BLaER1 (cell line): ENCODE results near the gene C15orf39.

Experiments
- H3K27ac ChIP-seq: shearing (Covaris generic); formaldehyde crosslinking; 2 replicates; pipeline ENCODE4 v1.8.1; 2022
- H3K27me3 ChIP-seq: shearing (Covaris generic); formaldehyde crosslinking; 2 replicates; pipeline ENCODE4 v1.8.1; 2022
- H3K36me3 ChIP-seq: shearing (Covaris generic); formaldehyde crosslinking; 2 replicates; pipeline ENCODE4 v1.8.1; 2022
- H3K4me1 ChIP-seq: shearing (Covaris generic); formaldehyde crosslinking; 2 replicates; pipeline ENCODE4 v1.8.1; 2022
- H3K4me2 ChIP-seq: shearing (Covaris generic); formaldehyde crosslinking; 2 replicates; pipeline ENCODE4 v1.8.1; 2022
- H3K4me3 ChIP-seq: shearing (Covaris generic); formaldehyde crosslinking; 2 replicates; pipeline ENCODE4 v1.8.1; 2022
- H3K9ac ChIP-seq: shearing (Covaris generic); formaldehyde crosslinking; 2 replicates; pipeline ENCODE4 v1.8.1; 2022
- H3K9me3 ChIP-seq: shearing (Covaris generic); formaldehyde crosslinking; 2 replicates; pipeline ENCODE4 v1.8.1; 2022
- H4K20me1 ChIP-seq: shearing (Covaris generic); formaldehyde crosslinking; 2 replicates; pipeline ENCODE4 v1.8.1; 2022
- Cebpa-rat ChIP-seq: shearing (Covaris generic); IDR thresholded peaks from 2 replicates; pipeline ENCODE4 v1.8.1; 2022

The C15orf39 gene

DNA sequence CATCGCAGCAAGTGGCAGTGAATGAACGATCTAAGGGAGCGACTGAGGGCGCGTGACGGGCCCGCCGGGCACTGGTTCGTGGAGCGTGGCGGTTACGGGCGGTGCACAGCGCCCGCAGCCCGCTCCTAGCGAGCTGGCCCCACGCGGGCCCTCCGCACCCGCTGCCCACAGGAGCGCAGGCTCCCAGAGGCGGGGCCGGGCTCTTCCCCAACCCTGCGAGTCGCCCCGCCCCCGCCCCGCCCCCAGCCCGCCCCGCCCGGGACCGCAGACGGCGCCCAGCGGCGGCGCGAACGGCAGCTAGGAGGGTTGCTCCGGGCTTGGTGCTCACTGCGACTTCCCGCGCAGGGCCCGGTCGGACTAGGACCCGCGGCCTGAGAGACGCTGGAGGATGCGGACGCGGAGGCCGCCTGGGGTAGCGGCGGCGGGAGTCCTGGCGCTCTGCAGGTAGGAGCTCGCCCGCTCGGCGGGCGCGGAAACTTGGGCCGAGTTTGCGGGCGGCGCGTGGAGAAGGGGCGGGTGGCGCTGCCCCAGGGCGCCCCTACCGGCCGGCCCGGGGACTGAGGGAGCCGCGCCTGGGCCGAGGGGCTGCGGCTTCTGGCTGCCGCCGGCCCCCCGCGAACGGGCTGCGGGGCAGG is at the start of gene C15orf39:
C15orf39 (plus strand) TSS at position 267 of the 635 bp plus-strand sequence. CDS start 4,167 bp downstream, outside the sequence.
- Histone ChIP-seq H3K4me3 (peak within 1 kb of the TSS; percentile 81), H3K9me3 (no peaks in the 10 kb centered on the region), H3K27ac (peak within 1 kb of the TSS; percentile 92), H4K20me1 (peaks cover 48% of the 10 kb centered on the region), H3K4me1 (peaks cover 58% of the 10 kb centered on the region), H3K27me3 (no peaks in the 10 kb centered on the region; the same call in 1 of the 2 replicates), H3K4me2 (peak within 1 kb of the TSS; percentile 98), H3K36me3 (peaks cover 13% of the 10 kb centered on the region), H3K9ac (peak within 1 kb of the TSS; percentile 94)
- no peak for TF ChIP-seq Cebpa-rat

DNA sequence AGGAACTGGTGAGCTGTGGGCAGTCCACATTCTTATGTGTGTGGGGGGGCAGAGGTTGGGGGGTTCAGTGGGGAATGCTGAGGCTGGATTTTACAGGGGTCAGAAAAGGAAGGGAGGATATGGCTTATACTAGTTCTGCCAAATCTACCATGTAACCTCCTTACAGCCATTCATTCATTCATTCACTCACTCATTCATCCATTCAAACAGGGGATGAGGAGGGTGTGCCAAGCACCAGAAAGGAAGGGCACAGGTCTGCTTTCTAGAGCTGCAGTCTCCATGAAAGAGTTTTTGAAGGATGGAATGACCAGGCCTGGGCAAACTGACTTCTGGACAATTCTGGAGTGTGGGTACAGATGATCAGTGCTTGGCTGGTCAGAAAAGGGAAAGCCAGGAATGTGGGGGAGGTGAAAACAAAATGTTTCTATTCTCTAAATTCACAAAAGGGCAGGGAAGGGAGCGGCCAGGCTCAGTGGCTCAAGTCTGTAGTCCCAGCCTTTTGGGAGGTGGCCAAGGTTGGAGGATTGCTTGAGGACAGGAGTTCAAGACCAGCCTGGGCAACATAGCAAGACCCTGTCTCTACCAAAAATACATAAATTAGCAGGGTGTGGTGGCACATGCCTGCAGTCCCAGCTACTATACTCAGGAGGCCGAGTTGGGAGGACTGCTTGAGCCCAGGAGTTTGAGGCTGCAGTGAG is 49.2 kb upstream of the C15orf39 start:
- H3K4me2 ChIP-seq: peak overlapping the region; percentile 63
- no peaks in the 10 kb centered on the region for H3K36me3 ChIP-seq
- TF ChIP-seq Cebpa-rat: no peak
- no peak overlapping the region for H3K27ac ChIP-seq
- H3K9me3 ChIP-seq: peaks cover 22% of the 10 kb centered on the region
- peaks cover 47% of the 10 kb centered on the region for H3K4me1 ChIP-seq
- 0 out of 2 replicates have a peak, but pooled peaks cover 7% of the 10 kb centered on the region for H4K20me1 ChIP-seq
- H3K4me3 ChIP-seq: no peak overlapping the region
- no peaks in the 10 kb centered on the region for H3K27me3 ChIP-seq
- no peak overlapping the region for H3K9ac ChIP-seq

DNA sequence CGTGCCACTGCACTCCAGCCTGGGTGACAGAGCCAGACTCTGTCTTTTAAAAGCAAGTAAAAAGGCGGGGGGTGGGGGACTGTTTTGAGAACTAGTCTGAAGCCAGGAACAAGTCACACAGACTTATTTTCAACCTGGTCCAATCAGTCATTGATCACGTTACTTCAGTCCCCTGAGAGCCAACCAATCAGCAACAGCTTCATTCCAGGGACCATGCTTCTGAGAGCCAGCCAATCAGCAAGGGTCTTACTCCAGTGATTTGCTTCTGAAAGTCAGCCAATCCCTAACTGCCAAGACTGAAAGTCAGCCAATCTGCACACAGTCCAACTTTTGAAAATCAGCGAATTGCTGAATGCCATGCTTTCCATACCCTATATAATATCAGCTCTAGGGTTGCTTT is 48.6 kb upstream of the C15orf39 start:
- no peaks in the 10 kb centered on the region for H3K27me3 ChIP-seq
- H3K4me2 ChIP-seq: peak overlapping the region; percentile 63
- H4K20me1 ChIP-seq: 0 out of 2 replicates have a peak, but pooled peaks cover 7% of the 10 kb centered on the region
- H3K36me3 ChIP-seq: no peaks in the 10 kb centered on the region
- H3K9me3 ChIP-seq: peaks cover 17% of the 10 kb centered on the region
- no peak overlapping the region for H3K4me3 ChIP-seq
- H3K9ac ChIP-seq: no peak overlapping the region
- peaks cover 47% of the 10 kb centered on the region for H3K4me1 ChIP-seq
- peak overlapping the region; percentile 2; the same call in 1 of the 2 replicates for H3K27ac ChIP-seq
- TF ChIP-seq Cebpa-rat: no peak

DNA sequence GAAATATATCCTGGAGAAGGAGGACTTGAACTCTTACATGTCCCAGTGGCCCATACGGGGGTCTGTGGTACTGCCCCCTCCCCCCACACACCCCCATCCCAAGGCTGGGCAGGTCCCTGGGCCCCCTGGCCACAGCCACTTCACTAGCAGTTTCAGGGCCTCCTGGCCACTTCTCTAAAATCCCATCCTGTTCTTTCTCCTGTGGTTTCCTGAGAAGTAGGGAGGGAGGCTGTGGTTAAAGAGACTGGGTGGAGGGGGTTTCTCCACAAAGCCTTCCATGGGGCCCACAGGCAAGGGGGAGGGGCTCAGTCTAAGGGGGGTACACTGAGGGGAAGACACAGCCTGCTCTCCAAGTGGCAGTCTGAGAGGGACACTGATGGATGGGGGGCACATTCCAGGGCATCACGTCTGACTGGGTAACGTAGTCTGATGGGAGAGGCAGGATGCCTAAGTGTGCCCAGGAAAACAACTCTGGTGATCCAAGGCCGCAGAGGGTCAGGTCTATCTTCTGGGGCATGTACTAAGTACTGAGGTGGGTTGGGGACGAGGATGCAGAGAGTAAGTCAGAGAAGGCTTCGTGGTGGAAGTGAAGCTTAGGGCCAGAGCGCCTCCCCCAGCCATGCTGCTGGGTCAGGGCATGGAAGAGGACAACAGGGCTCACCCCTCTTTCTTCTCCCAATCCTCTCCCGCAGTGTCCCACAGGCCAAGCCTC is 48.0 kb upstream of the C15orf39 start:
- Histone ChIP-seq H3K9me3 (peaks cover 10% of the 10 kb centered on the region), H3K4me3 (no peak overlapping the region), H3K27me3 (no peaks in the 10 kb centered on the region), H3K4me1 (peaks cover 47% of the 10 kb centered on the region), H4K20me1 (0 out of 2 replicates have a peak, but pooled peaks cover 7% of the 10 kb centered on the region), H3K4me2 (peak overlapping the region; percentile 63), H3K9ac (no peak overlapping the region), H3K36me3 (no peaks in the 10 kb centered on the region), H3K27ac (peak overlapping the region; percentile 2; the same call in 1 of the 2 replicates)
- no peak for TF ChIP-seq Cebpa-rat

DNA sequence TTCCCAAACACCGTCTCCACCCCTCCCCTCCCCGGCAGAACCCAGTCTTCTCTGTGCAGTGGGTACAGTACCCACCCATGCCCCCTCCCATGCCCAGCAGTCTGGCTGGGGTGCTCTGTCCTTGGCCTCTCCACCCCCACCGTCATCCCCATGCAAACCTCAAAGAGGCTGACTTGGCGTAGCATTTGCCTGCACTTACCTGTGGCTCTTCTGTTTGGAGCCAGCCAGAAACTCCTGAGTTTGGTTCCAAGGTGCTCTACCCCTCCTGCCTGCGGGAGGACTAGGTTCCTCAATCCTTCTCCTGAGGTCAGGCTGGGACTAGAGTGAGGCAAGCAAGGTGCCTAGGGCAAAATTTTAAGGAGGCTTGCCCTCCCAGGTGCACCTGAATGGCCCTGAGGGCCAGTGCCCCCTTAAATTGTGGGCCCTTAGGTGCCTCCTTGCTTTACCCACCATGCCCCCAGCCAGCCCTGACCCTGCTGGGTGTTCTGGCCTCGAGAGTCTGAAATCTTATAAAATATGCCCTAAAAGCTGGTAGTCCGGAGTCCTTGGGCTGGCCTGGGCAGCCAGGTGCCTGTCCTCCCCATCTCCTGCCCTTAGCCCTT is 47.1 kb upstream of the C15orf39 start:
- Histone ChIP-seq H4K20me1 (0 out of 2 replicates have a peak, but pooled peaks cover 7% of the 10 kb centered on the region), H3K27ac (no peak overlapping the region), H3K4me1 (peaks cover 47% of the 10 kb centered on the region), H3K27me3 (no peaks in the 10 kb centered on the region), H3K9ac (no peak overlapping the region), H3K4me2 (no peak overlapping the region), H3K36me3 (no peaks in the 10 kb centered on the region), H3K4me3 (no peak overlapping the region), H3K9me3 (peaks cover 6% of the 10 kb centered on the region)
- no peak for TF ChIP-seq Cebpa-rat

DNA sequence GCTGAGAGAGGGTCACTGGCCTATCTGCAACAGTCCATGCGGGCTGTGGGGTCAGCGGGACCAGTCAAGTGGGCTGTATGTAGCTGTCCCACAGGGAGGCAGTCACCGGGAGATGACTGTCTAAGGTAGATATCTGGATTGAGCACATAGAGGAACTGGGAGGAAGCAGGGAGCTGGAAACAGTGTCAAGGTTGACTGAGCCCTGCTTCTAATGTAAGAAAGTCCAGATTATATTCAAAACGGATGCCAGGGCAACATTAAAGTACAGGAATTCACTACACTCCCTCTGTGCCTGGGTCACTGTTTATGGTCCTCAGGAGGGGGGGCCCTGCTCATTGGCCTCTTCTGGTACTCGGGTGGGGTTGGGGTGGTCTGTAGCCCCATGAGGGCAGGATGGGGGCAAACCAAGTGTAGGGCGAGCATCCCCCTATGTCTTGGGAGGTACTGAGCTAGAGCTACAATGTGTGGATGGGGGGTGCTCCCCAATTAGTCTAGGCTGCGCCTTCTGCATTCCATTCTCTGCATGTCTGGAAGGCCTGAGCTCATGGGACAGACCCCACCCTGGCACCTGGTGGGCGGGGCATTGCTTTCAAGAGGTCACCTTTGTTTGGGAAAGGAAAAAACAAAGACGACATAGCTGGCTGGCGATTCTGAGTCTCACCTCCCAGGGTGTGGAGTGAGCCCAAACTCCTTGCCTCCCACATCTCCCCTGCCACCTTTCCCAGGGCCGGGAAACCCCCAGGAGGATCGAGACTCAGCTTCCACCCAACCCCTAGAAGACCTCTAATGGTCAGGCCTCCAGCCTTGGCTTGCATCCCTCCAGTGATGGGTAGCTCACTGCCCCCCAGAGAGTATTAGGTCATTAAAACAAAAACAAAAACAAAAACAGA is 45.1 kb upstream of the C15orf39 start:
- no peak overlapping the region for H3K27ac ChIP-seq
- TF ChIP-seq Cebpa-rat: no peak
- 0 out of 2 replicates have a peak, but pooled peaks cover 7% of the 10 kb centered on the region for H4K20me1 ChIP-seq
- H3K4me1 ChIP-seq: peaks cover 47% of the 10 kb centered on the region
- no peaks in the 10 kb centered on the region for H3K36me3 ChIP-seq
- peak overlapping the region; percentile 61 for H3K4me2 ChIP-seq
- no peaks in the 10 kb centered on the region for H3K27me3 ChIP-seq
- H3K4me3 ChIP-seq: no peak overlapping the region
- no peaks in the 10 kb centered on the region for H3K9me3 ChIP-seq
- H3K9ac ChIP-seq: no peak overlapping the region

DNA sequence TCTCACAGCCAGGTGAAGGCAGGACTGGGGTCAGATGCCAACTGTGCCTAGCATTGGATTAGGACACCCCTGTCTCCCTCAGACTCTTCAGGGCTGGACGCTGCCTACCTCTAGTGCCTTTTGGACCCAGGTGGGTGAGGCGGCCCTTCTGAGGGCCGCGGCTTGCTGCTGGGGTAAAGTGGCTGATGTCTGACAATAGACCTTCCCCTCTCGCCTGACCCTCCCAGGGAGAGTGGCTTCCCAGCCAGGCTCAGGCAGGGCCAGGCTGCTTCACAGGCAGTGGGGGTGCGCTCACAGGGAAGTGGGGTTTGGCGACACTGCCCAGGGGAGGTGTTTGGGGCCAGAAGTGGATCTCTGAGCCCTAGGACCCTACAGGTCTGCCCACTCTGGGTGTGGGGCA is 43.3 kb upstream of the C15orf39 start:
- H3K4me3 ChIP-seq: no peak overlapping the region
- H3K9me3 ChIP-seq: no peaks in the 10 kb centered on the region
- no peak overlapping the region for H3K27ac ChIP-seq
- no peak overlapping the region for H3K9ac ChIP-seq
- no peak overlapping the region for H3K4me2 ChIP-seq
- H3K4me1 ChIP-seq: peaks cover 36% of the 10 kb centered on the region
- H4K20me1 ChIP-seq: 0 out of 2 replicates have a peak, but pooled peaks cover 7% of the 10 kb centered on the region
- no peak for TF ChIP-seq Cebpa-rat
- no peaks in the 10 kb centered on the region for H3K36me3 ChIP-seq
- no peaks in the 10 kb centered on the region for H3K27me3 ChIP-seq

DNA sequence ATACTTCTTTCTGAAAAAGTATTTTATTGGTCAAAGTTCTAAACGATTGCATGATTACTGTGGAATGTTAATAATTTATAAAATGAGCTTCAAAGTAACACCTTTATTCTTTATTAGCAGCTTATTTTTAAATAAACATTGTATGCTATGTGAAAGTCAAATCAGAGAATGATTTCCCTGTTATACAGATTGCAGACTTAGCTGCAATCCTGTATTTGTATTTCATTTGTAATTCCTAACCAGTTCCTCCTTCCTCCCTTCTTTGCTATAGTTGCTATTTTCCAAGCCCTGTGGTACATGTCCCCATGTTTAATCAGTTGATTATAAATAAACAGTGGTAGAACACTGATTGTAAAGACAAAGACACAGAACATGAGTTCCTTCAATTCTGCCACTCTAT is 42.4 kb upstream of the C15orf39 start:
- Histone ChIP-seq H3K4me3 (no peak overlapping the region), H3K27me3 (no peaks in the 10 kb centered on the region), H3K36me3 (no peaks in the 10 kb centered on the region), H3K9me3 (no peaks in the 10 kb centered on the region), H3K9ac (no peak overlapping the region), H3K4me1 (peaks cover 27% of the 10 kb centered on the region), H3K27ac (no peak overlapping the region), H3K4me2 (no peak overlapping the region), H4K20me1 (no peaks in the 10 kb centered on the region)
- no peak for TF ChIP-seq Cebpa-rat
